ENCODE data around the gene BTLA. TPM values are rescaled to one million over a fixed set of nuclear protein-coding genes. Genes with fewer than 3 reads are reported as not detected.
"Not testable (repeated sequence)": the region's sequence is repeated elsewhere in the genome, so short reads cannot be mapped to it uniquely, and the experiment has no call there.

The BTLA gene
- total RNA-seq, 5 donors from 2014 or later (not counting 1 experiment from before 2014, with no cell fraction given), result 11.5 to 16.9 (median 15.2) TPM

DNA sequence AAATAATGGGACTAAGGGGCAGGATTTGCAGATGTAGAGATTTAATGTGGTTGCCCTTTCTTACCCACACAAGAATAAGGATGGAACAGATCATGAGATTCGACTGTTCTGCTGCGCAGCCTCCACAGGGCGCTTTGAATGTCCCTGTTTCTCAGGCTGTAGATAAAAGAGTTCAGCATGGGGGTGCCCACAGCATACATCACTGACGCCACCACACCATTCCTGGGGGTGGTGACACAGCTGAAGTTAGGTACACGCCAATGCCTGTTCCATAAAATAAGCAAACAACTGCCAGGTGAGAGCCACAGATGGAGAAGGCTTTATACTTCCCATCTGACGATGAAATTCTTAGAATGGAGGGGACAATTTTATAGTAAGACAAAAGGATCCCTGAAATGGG, 24.9 kb upstream of the BTLA start:
- H3K27me3 ChIP-seq (replicated peaks in 1 of 2; ENCODE audit: control insufficient read depth in 2 of 2, extremely low read depth in 1 of 2, insufficient read depth in 2 of 2, low read length in 1 of 2); H3K27ac ChIP-seq (ENCODE audit: low read length); H3K9me3 ChIP-seq; H3K27me3 Mint-ChIP-seq; H3K4me1 ChIP-seq (ENCODE audit: control insufficient read depth in 1 of 2, extremely low read depth in 1 of 2, insufficient read depth in 2 of 2, low read length in 2 of 2); ATAC-seq (replicated peaks in 1 of 4); H3K4me1 Mint-ChIP-seq; POLR2A ChIA-PET; H3K4me3 Mint-ChIP-seq; H3K9me3 Mint-ChIP-seq; DNase-seq; H3K4me3 ChIP-seq (ENCODE audit: control insufficient read depth in 1 of 2, extremely low read depth in 1 of 2, low read length in 1 of 2): not testable (repeated sequence)
- CTCF ChIA-PET, result interaction anchor here in 1 of 2 donors (0.6 kb wide), 1 partner anchor 211 kb away, joined by 3 read pairs; no protein-coding TSS in a partner anchor
- Mint-ChIP-seq H3K36me3 (peaks cover 15% of the 10 kb centered on the region), H3K27ac (peak overlapping the region in 1 of 2 donors; percentile 71)
- peaks cover 3 to 17% of the 10 kb centered on the region in 2 donors for H3K36me3 ChIP-seq (ENCODE audit: control insufficient read depth in 2 of 2, extremely low read depth in 1 of 2, insufficient read depth in 1 of 2, low read length in 1 of 2)
- no CpG with 5 or more reads among the region's 6 CpGs for WGBS (ENCODE audit: insufficient coverage)

- ChIA-PET POLR2A (interaction anchor here in 1 of 2 donors (0.8 kb wide), 1 partner anchor 113 kb away, joined by 3 read pairs; no protein-coding TSS in a partner anchor), CTCF (interaction anchor here (0.5 to 3.2 kb wide), 22 partner anchors 12 to 408 kb away, joined by 3 to 29 read pairs (median 5); partner anchors contain the start of genes SLC9C1 (in 2 of the 2), BTLA (in 1 of the 2) and CD200 (in 1 of the 2))
- H3K4me1 ChIP-seq (ENCODE audit: control insufficient read depth in 1 of 2, extremely low read depth in 1 of 2, insufficient read depth in 2 of 2, low read length in 2 of 2), result peaks cover 0 to 7% of the 10 kb centered on the region in 2 experiments
- ATAC-seq (replicated peaks in 1 of 4) (peak; percentile 73 to 85 (median 80)), DNase-seq (peak in 22 of 35 experiments; percentile 1 to 76 (median 26))
- Mint-ChIP-seq H3K27me3 (no peaks in the 10 kb centered on the region), H3K36me3 (peaks cover 5% of the 10 kb centered on the region), H3K4me1 (peaks cover 19 to 23% (median 20%) of the 10 kb centered on the region in 3 donors), H3K9me3 (no peaks in the 10 kb centered on the region), H3K27ac (no peak overlapping the region), H3K4me3 (no peak overlapping the region)
- H3K27ac ChIP-seq (ENCODE audit: low read length), result no peak overlapping the region
- H3K9me3 ChIP-seq, result no peaks in the 10 kb centered on the region
- no peak overlapping the region for H3K4me3 ChIP-seq (ENCODE audit: control insufficient read depth in 1 of 2, extremely low read depth in 1 of 2, low read length in 1 of 2)
- H3K36me3 ChIP-seq (ENCODE audit: control insufficient read depth in 2 of 2, extremely low read depth in 1 of 2, insufficient read depth in 1 of 2, low read length in 1 of 2), result no peaks in the 10 kb centered on the region
- no peaks in the 10 kb centered on the region for H3K27me3 ChIP-seq (replicated peaks in 1 of 2; ENCODE audit: control insufficient read depth in 2 of 2, extremely low read depth in 1 of 2, insufficient read depth in 2 of 2, low read length in 1 of 2)
- WGBS (ENCODE audit: insufficient coverage), result no CpG with 5 or more reads among the region's 2 CpGs
Observed at GRCh38 chr3:112519424-112520001, 20.2 kb upstream of the BTLA start.

DNA sequence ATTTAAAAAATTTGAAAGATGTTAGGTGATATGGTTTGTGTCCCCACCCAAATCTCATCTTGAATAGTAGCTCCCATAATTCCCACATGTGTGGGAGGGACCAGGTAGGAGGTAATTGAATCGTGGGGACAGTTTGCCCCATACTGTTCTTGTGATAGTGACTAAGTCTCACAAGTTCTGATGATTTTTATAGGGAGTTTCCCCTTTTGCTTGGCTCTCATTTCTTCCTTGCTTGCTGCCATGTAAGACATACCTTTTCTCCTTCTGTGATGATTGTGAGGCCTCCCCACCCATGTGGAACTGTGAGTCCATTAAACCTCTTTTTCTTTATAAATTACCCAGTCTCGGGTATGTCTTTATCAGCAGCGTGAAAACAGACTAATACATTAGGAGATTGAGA, 19.7 kb upstream of the BTLA start:
- H3K9me3 Mint-ChIP-seq; H3K27me3 Mint-ChIP-seq; H3K4me3 ChIP-seq (ENCODE audit: control insufficient read depth in 1 of 2, extremely low read depth in 1 of 2, low read length in 1 of 2); H3K36me3 Mint-ChIP-seq; H3K27me3 ChIP-seq (replicated peaks in 1 of 2; ENCODE audit: control insufficient read depth in 2 of 2, extremely low read depth in 1 of 2, insufficient read depth in 2 of 2, low read length in 1 of 2); H3K27ac Mint-ChIP-seq; H3K36me3 ChIP-seq (ENCODE audit: control insufficient read depth in 2 of 2, extremely low read depth in 1 of 2, insufficient read depth in 1 of 2, low read length in 1 of 2); H3K4me3 Mint-ChIP-seq; H3K9me3 ChIP-seq; POLR2A ChIA-PET; H3K4me1 ChIP-seq (ENCODE audit: control insufficient read depth in 1 of 2, extremely low read depth in 1 of 2, insufficient read depth in 2 of 2, low read length in 2 of 2); H3K27ac ChIP-seq (ENCODE audit: low read length): not testable (repeated sequence)
- WGBS (ENCODE audit: insufficient coverage), result no CpG with 5 or more reads among the region's 3 CpGs
- peaks cover 22 to 23% (median 23%) of the 10 kb centered on the region in 3 donors for H3K4me1 Mint-ChIP-seq
- CTCF ChIA-PET, result interaction anchor here (0.9 to 3.2 kb wide), 10 partner anchors 19 to 407 kb away, joined by 3 to 29 read pairs (median 4); partner anchors contain the start of genes SLC9C1 (in 2 of the 2) and BTLA (in 1 of the 2)
- ATAC-seq (replicated peaks in 1 of 4) (peak in 1 of 4 experiments; percentile 12), DNase-seq (peak in 1 of 35 experiments; percentile 21)

- POLR2A ChIA-PET, result interaction anchor here in 1 of 2 donors (0.7 to 1.0 kb wide), 2 partner anchors 16 to 102 kb away, joined by 4 read pairs; partner anchors contain the start of gene BTLA
- no peak overlapping the region for H3K4me3 ChIP-seq (ENCODE audit: control insufficient read depth in 1 of 2, extremely low read depth in 1 of 2, low read length in 1 of 2)
- no peak overlapping the region for H3K4me3 Mint-ChIP-seq
- CTCF ChIA-PET, result interaction anchor here (0.7 to 1.0 kb wide), 3 partner anchors 187 to 408 kb away, joined by 3 read pairs; no protein-coding TSS in a partner anchor
- peaks cover 0 to 6% (median 2%) of the 10 kb centered on the region in 3 donors for H3K9me3 Mint-ChIP-seq
- no peaks in the 10 kb centered on the region for H3K27me3 Mint-ChIP-seq
- H3K27ac ChIP-seq (ENCODE audit: low read length), result no peak overlapping the region
- H3K9me3 ChIP-seq, result no peaks in the 10 kb centered on the region
- peaks cover 22 to 23% (median 23%) of the 10 kb centered on the region in 3 donors for H3K4me1 Mint-ChIP-seq
- peak overlapping the region in 1 of 2 donors; percentile 55 for H3K27ac Mint-ChIP-seq
- ATAC-seq (replicated peaks in 1 of 4), result peak; percentile 19 to 63 (median 34)
- H3K36me3 ChIP-seq (ENCODE audit: control insufficient read depth in 2 of 2, extremely low read depth in 1 of 2, insufficient read depth in 1 of 2, low read length in 1 of 2), result no peaks in the 10 kb centered on the region
- H3K4me1 ChIP-seq (ENCODE audit: control insufficient read depth in 1 of 2, extremely low read depth in 1 of 2, insufficient read depth in 2 of 2, low read length in 2 of 2), result peaks cover 0 to 7% of the 10 kb centered on the region in 2 experiments
- no CpG with 5 or more reads among the region's 2 CpGs for WGBS (ENCODE audit: insufficient coverage)
- DNase-seq, result no peak
- H3K36me3 Mint-ChIP-seq, result peaks cover 5% of the 10 kb centered on the region
- H3K27me3 ChIP-seq (replicated peaks in 1 of 2; ENCODE audit: control insufficient read depth in 2 of 2, extremely low read depth in 1 of 2, insufficient read depth in 2 of 2, low read length in 1 of 2), result no peaks in the 10 kb centered on the region
Observed at GRCh38 chr3:112514527-112515128, 15.4 kb upstream of the BTLA start.

DNA sequence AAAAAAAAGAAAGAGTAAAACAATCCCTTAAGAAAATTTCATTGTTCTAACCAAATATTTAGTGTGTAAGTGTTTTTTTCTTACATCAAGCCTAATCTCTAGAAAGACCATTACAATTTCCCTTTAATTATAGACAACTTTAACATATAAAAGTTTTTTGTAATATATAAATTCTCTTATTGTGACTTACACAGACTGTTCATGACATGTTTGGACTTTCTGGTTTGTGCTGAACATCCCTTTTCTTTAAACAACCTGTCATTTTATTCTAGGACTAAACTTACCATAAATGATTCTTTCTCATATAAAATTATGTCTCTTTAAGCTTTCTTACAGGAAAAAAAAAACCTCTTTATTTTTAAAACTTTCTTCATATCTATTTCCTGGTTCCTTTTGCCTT, 13.0 kb upstream of the BTLA start:
- Mint-ChIP-seq H3K4me1 (peaks cover 14 to 22% (median 22%) of the 10 kb centered on the region in 3 donors), H3K27me3 (no peaks in the 10 kb centered on the region), H3K9me3 (peaks cover 0 to 6% (median 2%) of the 10 kb centered on the region in 3 donors), H3K27ac (no peak overlapping the region), H3K36me3 (peaks cover 5% of the 10 kb centered on the region), H3K4me3 (no peak overlapping the region)
- H3K36me3 ChIP-seq (ENCODE audit: control insufficient read depth in 2 of 2, extremely low read depth in 1 of 2, insufficient read depth in 1 of 2, low read length in 1 of 2), result no peaks in the 10 kb centered on the region
- H3K9me3 ChIP-seq, result no peaks in the 10 kb centered on the region
- peaks cover 0 to 4% of the 10 kb centered on the region in 2 experiments for H3K4me1 ChIP-seq (ENCODE audit: control insufficient read depth in 1 of 2, extremely low read depth in 1 of 2, insufficient read depth in 2 of 2, low read length in 2 of 2)
- CTCF ChIA-PET, result interaction anchor here (0.6 to 1.7 kb wide), 6 partner anchors 151 to 986 kb away, joined by 3 to 8 read pairs (median 4); no protein-coding TSS in a partner anchor
- H3K27ac ChIP-seq (ENCODE audit: low read length), result no peak overlapping the region
- ATAC-seq (replicated peaks in 1 of 4) (no peak), DNase-seq (no peak)
- no peak overlapping the region for H3K4me3 ChIP-seq (ENCODE audit: control insufficient read depth in 1 of 2, extremely low read depth in 1 of 2, low read length in 1 of 2)
- POLR2A ChIA-PET, result interaction anchor here in 1 of 2 donors (0.5 to 0.8 kb wide), 2 partner anchors 8 to 986 kb away, joined by 3 to 6 read pairs; no protein-coding TSS in a partner anchor
- no peaks in the 10 kb centered on the region for H3K27me3 ChIP-seq (replicated peaks in 1 of 2; ENCODE audit: control insufficient read depth in 2 of 2, extremely low read depth in 1 of 2, insufficient read depth in 2 of 2, low read length in 1 of 2)

GRCh38 chr3:112508860-112509259, 9.6 kb upstream of the BTLA start:
- Mint-ChIP-seq H3K4me3 (no peak overlapping the region), H3K27me3 (no peaks in the 10 kb centered on the region), H3K27ac (peak overlapping the region in 1 of 2 donors; percentile 43), H3K9me3 (peaks cover 0 to 6% (median 2%) of the 10 kb centered on the region in 3 donors), H3K36me3 (peaks cover 5% of the 10 kb centered on the region), H3K4me1 (peaks cover 18 to 27% (median 22%) of the 10 kb centered on the region in 3 donors)
- H3K27ac ChIP-seq (ENCODE audit: low read length), result no peak overlapping the region
- H3K27me3 ChIP-seq (replicated peaks in 1 of 2; ENCODE audit: control insufficient read depth in 2 of 2, extremely low read depth in 1 of 2, insufficient read depth in 2 of 2, low read length in 1 of 2), result no peaks in the 10 kb centered on the region
- peaks cover 0 to 4% of the 10 kb centered on the region in 2 experiments for H3K4me1 ChIP-seq (ENCODE audit: control insufficient read depth in 1 of 2, extremely low read depth in 1 of 2, insufficient read depth in 2 of 2, low read length in 2 of 2)
- ChIA-PET POLR2A (interaction anchor here in 1 of 2 donors (0.6 kb wide), 1 partner anchor 48 kb away, joined by 3 read pairs; no protein-coding TSS in a partner anchor), CTCF (interaction anchor here in 1 of 2 donors (0.6 to 0.9 kb wide), 2 partner anchors 19 to 177 kb away, joined by 3 to 6 read pairs; no protein-coding TSS in a partner anchor)
- H3K36me3 ChIP-seq (ENCODE audit: control insufficient read depth in 2 of 2, extremely low read depth in 1 of 2, insufficient read depth in 1 of 2, low read length in 1 of 2), result no peaks in the 10 kb centered on the region
- no peak for DNase-seq
- H3K9me3 ChIP-seq, result no peaks in the 10 kb centered on the region
- ATAC-seq (replicated peaks in 1 of 4), result no peak
- H3K4me3 ChIP-seq (ENCODE audit: control insufficient read depth in 1 of 2, extremely low read depth in 1 of 2, low read length in 1 of 2), result no peak overlapping the region

Measured in T-cell (primary cell).